Left cardiac atrium (tissue), 4 donors: ENCODE results near the gene PRRT4. TPM values are rescaled to one million over a fixed set of nuclear protein-coding genes. Genes with fewer than 3 reads are reported as not detected.

Experiments used
- ATAC-seq, 2 donors: fragments of 200-7000 bp; cut with Tn5 transposase; one replicate each; pipeline ENCODE4 v1.9.1; 2020; ENCODE audit warnings: mild to moderate bottlenecking in 2 of 2, moderate library complexity in 2 of 2
- DNase-seq: peaks from one replicate; pipeline ENCODE4 v3.0.0-alpha.2; 2020
- intact Hi-C, 2 donors: fragments of 100-400 bp; cut with DNase I; formaldehyde crosslinking; loops; one replicate each; pipeline versions ENCODE4 v1.14.1 to v1.15.1; 2022 to 2023
- total RNA-seq, 2 donors: library from RNA; stranded (reverse); fragmentation: NEBNext Ultra II Directional; extraction: Animal tissue kit (Norgen Biotek cat#: 25700); gene quantifications; one replicate each; pipeline ENCODE4 v1.2.1, GENCODE V29; 2021
- donor health status: DM: no; HTN: yes; CAD: no.
- donor health status: DM: no; HTN: yes; CAD: no; lungs with severe emphysema.
- donor health status: DM: yes; HTN: yes; CAD: no.
- donor health status: Dilated cardiomyopathy.

Gene PRRT4
- total RNA-seq, 2 donors from 2014 or later, result 1.8 to 7.1 TPM

GRCh38 chr7:128398016-128398840 is 36.7 kb upstream of the PRRT4 start:
- DNase-seq, result peak; percentile 49
- intact Hi-C loops, result loop anchor here in 1 of 2 donors (1.0 kb wide), 1 partner anchor 28 kb away; no protein-coding TSS in a partner anchor
- peak; percentile 53 to 63 for ATAC-seq

DNA sequence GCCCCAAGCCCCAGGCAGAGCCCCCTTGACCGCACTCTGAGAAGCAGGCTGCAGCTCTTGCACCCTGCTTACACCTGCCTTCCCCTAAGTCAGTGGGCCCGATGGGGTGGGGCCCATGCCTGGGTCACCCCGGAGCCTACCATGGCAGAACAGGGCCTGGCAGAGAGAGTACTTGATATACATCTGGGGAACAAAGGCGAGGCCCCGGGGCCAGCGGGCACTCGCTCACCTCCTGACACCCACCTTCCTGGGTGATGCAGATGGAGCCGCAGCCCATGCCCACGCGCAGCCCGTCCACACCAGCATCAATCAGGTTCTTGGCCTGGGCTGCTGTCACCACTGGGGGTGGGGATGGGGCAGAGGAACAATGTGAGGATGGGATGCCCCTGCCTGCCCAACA is 34.9 kb upstream of the PRRT4 start:
- DNase-seq (no peak), ATAC-seq (no peak)
- intact Hi-C loops, result no loop called here

- ATAC-seq (no peak), DNase-seq (no peak)
- intact Hi-C loops, result no loop called here
Observed at GRCh38 chr7:128395748-128396147, 34.3 kb upstream of the PRRT4 start.

- DNase-seq (no peak), ATAC-seq (no peak)
- intact Hi-C loops, result no loop called here
Observed at GRCh38 chr7:128394904-128395496, 33.5 kb upstream of the PRRT4 start.

GRCh38 chr7:128393526-128394330 is 32.2 kb upstream of the PRRT4 start:
- DNase-seq (no peak), ATAC-seq (no peak)
- intact Hi-C loops, result no loop called here

- ATAC-seq (no peak), DNase-seq (no peak)
- intact Hi-C loops, result no loop called here
Observed at GRCh38 chr7:128392446-128393327, 31.2 kb upstream of the PRRT4 start.

GRCh38 chr7:128391805-128392204 is 30.3 kb upstream of the PRRT4 start:
- DNase-seq (no peak), ATAC-seq (no peak)
- intact Hi-C loops, result no loop called here

GRCh38 chr7:128390871-128391565 is 29.5 kb upstream of the PRRT4 start:
- intact Hi-C loops, result no loop called here
- DNase-seq, result no peak

DNA sequence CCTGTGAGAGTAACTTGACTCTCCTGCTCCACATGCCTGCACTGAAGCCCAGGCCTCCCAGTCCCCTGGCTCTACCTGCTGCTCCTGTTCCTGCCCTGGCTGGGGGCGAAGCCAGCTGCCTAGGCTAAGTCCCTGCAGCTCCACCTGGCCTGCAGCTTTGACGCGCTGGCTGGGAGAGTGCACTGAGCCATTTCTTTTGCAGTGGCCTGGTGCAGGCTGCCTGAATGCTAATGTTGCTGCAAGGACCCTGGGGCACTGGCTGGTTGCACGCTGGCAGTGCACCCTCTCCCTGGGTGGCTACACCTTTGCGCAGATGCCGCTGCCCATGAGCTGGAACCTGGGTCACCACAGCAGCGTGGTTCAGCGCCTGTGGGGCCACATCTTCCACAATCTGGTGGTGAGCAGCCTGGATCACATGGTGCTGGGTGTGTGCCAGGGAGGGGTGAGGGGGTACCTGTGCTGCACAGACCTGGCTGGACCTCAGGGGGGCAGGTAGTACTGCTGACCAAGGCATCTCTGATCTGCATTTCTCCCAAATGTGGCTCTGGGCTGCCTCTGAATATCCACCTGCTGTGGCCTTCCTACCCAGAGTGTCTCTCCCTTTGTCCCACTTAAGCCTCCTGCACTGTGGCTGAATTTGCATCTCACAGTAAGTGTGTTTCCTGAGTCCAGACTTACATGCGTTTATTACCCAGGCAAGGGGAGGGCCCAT is 28.3 kb upstream of the PRRT4 start:
- no peak for ATAC-seq
- no peak for DNase-seq
- intact Hi-C loops, result loop anchor here in 1 of 2 donors (5.0 kb wide), 1 partner anchor 42 kb away; no protein-coding TSS in a partner anchor

More at GRCh38 chr7:128390871-128391565, 29.5 kb upstream of the PRRT4 start:
- ATAC-seq, result no peak

- intact Hi-C loops, result loop anchor here in 1 of 2 donors (5.0 kb wide), 1 partner anchor 42 kb away; no protein-coding TSS in a partner anchor
- ATAC-seq, result no peak
- DNase-seq, result no peak
Observed at GRCh38 chr7:128389085-128389617, 27.7 kb upstream of the PRRT4 start.

GRCh38 chr7:128388145-128388485 is 26.6 kb upstream of the PRRT4 start:
- DNase-seq (no peak), ATAC-seq (no peak)
- intact Hi-C loops, result loop anchor here in 1 of 2 donors (5.0 kb wide), 1 partner anchor 41 kb away; no protein-coding TSS in a partner anchor

DNA sequence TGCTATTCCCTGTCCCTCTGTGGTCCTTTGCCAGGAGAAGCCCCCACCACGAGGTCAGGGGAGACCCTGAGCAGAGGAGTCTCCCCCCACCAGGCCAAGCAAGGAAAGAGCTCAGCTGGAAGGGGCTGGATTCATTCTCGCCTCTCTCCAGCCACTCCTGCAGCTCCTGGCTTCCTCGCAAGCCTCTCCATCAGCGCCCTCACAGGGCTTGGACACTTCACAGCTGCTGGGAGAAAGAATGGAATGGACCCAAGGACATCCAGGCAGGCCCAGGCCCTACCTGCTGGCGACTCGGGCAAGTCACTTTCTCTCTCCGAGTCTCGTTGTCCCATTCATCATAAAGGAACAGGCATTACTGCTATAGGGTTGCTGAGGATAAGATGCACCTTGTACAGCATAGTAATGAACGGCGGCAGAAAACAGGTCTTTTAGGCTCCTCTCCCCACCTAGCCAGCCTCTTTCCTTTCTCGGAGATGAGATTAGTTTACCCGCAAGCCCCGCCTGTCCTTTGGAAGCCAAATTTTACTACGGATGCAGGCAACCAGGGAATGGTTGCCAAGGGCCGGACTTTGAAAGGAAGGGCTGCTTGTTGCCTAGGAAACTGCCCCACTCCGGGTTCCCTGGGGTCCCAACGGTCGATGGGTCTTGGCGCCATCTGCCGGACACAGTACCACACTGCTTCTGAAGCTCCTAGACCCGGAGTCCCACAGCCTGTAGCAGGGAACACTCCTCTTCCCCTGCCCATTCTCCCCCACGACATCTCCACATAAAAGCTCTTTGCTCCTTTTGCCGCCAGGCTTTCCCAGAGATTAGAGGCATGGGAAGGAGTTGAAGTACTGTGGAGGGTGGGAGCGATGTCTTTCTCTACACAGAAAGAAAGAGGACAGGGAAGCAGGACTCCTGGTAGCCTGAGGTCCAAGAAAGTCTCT is 26.0 kb upstream of the PRRT4 start:
- intact Hi-C loops, result loop anchor here (1.0 to 5.0 kb wide), 2 partner anchors 40 kb away; no protein-coding TSS in a partner anchor
- DNase-seq (peak; percentile 88), ATAC-seq (peak; percentile 84 to 93)

DNA sequence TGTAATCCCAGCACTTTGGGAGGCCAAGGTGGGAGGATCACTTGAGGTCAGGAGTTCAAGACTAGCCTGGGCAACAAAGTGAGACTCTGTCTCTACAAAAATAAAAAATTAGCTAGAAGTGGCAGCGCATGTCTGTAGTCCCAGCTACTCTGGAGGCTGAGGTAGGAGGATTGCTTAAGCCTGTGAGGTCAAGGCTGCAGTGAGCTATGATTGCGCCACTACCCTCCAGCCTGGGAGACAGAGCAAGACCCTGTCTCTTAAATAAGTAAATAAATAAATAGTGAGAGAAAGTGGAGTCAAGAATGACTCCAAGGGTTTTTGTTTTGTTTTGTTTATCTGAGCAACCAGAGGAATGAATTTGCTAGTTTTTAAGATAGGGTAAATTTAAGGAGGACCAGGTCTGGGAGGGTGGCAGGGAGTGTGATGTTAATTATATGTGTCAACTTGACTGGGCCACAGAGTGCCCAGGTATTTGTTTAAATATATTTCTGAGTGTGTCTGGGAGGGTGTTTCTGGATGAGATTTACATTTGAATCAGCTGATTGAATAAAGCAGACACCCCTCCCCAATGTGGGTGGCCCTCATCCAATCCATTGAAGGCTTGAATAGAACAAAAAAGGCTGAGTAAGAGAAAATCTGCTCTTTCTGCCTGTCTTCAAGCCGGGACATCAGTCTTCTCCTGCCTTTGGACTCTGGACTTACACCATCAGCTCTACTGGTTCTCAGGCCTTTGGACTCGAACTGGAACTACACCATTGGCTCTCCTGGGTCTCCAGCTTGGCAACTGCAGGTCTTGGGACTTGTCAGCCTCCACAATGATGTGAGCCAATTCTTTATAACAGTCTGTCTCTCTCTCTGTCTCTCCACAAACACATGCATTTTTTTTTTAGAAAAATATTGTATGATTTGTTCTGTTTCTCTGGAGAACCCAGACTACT is 24.8 kb upstream of the PRRT4 start:
- no peak for ATAC-seq
- no peak for DNase-seq
- intact Hi-C loops, result loop anchor here in 1 of 2 donors (5.0 kb wide), 1 partner anchor 39 kb away; no protein-coding TSS in a partner anchor

GRCh38 chr7:128384726-128385125 is 23.2 kb upstream of the PRRT4 start:
- intact Hi-C loops, result loop anchor here in 1 of 2 donors (5.0 kb wide), 1 partner anchor 37 kb away; no protein-coding TSS in a partner anchor
- no peak for DNase-seq
- ATAC-seq, result no peak

GRCh38 chr7:128383776-128384175 is 22.3 kb upstream of the PRRT4 start:
- ATAC-seq (no peak), DNase-seq (no peak)
- intact Hi-C loops, result no loop called here
